Endothelial cell of umbilical vein (primary cell): ENCODE data around the gene GKN2. TPM values are rescaled to one million over a fixed set of nuclear protein-coding genes. Genes with fewer than 3 reads are reported as not detected.

Source experiments
- polyA plus RNA-seq, 4 experiments: library from polyadenylated mRNA; depleted of rRNA in 3 of 4; stranded (reverse) in 3 of 4; unstranded in 1 of 4; fragments of >200 nt; gene quantifications; 2 replicates each; pipeline versions ENCODE4 v1.2.1 to v1.2.3, GENCODE V29; 2011 to 2012; ENCODE audit warnings: missing spikeins in 1 of 4
- total RNA-seq: library from RNA; stranded (reverse); gene quantifications from 2 replicates; pipeline ENCODE4 v1.2.3, GENCODE V29; 2021

GKN2 gene
- total and polyA plus RNA-seq, 2 donors (not counting 3 experiments of a cell fraction or from before 2014, with no cell fraction given): not detected

Other genes starting within 250 kb of the GKN2 start
- gene ARHGAP25, start 218.1 kb downstream of the GKN2 start, total RNA-seq: 1.2 and 2.0 TPM in 2 replicates
- gene ARHGAP25, start 218.1 kb downstream of the GKN2 start, polyA plus RNA-seq: 0.50 and 0.64 TPM in 2 replicates
- not detected in 2 replicates for gene BMP10, start 81.5 kb downstream of the GKN2 start, total RNA-seq
- gene BMP10, start 81.5 kb downstream of the GKN2 start, polyA plus RNA-seq: not detected in 2 replicates
- gene GKN1, start 21.7 kb upstream of the GKN2 start, total RNA-seq: not detected in 2 replicates
- gene GKN1, start 21.7 kb upstream of the GKN2 start, polyA plus RNA-seq: not detected in 2 replicates
- gene ANTXR1, start 60.3 kb upstream of the GKN2 start, total RNA-seq: 10.7 and 17.3 TPM in 2 replicates
- gene ANTXR1, start 60.3 kb upstream of the GKN2 start, polyA plus RNA-seq: 3.7 and 4.2 TPM in 2 replicates